Measurements from ENCODE around the gene SYT9.

SYT9 gene

GRCh38 chr11:7251836-7252682, at the start of gene SYT9:
Gene SYT9, plus strand, starts transcription at chr11:7251904. Its CDS starts 283 bp downstream, at chr11:7252187.
- peak in 1 of 2 donors; percentile 6 for DNase-seq (ENCODE audit: low read depth in 2 of 2)

- no peak for DNase-seq (ENCODE audit: low read depth in 2 of 2)
Observed at GRCh38 chr11:7202412-7202811, 49.3 kb upstream of the SYT9 start.

- DNase-seq (ENCODE audit: low read depth in 2 of 2) = no peak
Observed at GRCh38 chr11:7204778-7205177, 46.9 kb upstream of the SYT9 start.

- no peak for DNase-seq (ENCODE audit: low read depth in 2 of 2)
Observed at GRCh38 chr11:7208391-7208790, 43.3 kb upstream of the SYT9 start.

GRCh38 chr11:7219491-7219890, 32.2 kb upstream of the SYT9 start:
- no peak for DNase-seq (ENCODE audit: low read depth in 2 of 2)

- no peak for DNase-seq (ENCODE audit: low read depth in 2 of 2)
Observed at GRCh38 chr11:7220636-7221035, 31.1 kb upstream of the SYT9 start.

- no peak for DNase-seq (ENCODE audit: low read depth in 2 of 2)
Observed at GRCh38 chr11:7222619-7223018, 29.1 kb upstream of the SYT9 start.

- DNase-seq (ENCODE audit: low read depth in 2 of 2) = no peak
Observed at GRCh38 chr11:7239877-7240276, 11.8 kb upstream of the SYT9 start.

GRCh38 chr11:7245341-7245740, 6.4 kb upstream of the SYT9 start:
- no peak for DNase-seq (ENCODE audit: low read depth in 2 of 2)

- no peak for DNase-seq (ENCODE audit: low read depth in 2 of 2)
Observed at GRCh38 chr11:7246179-7246578, 5.5 kb upstream of the SYT9 start.

GRCh38 chr11:7250166-7250565, 1.5 kb upstream of the SYT9 start:
- no peak for DNase-seq (ENCODE audit: low read depth in 2 of 2)

- no peak for DNase-seq (ENCODE audit: low read depth in 2 of 2)
Observed at GRCh38 chr11:7251487-7251835, 243 bp upstream of the SYT9 start.

- DNase-seq (ENCODE audit: low read depth in 2 of 2) = no peak
Observed at GRCh38 chr11:7252683-7253213, 1.0 kb downstream of the SYT9 start.

GRCh38 chr11:7253800-7254199, 2.1 kb downstream of the SYT9 start:
- no peak for DNase-seq (ENCODE audit: low read depth in 2 of 2)

GRCh38 chr11:7254731-7255291, 3.1 kb downstream of the SYT9 start:
- no peak for DNase-seq (ENCODE audit: low read depth in 2 of 2)

- no peak for DNase-seq (ENCODE audit: low read depth in 2 of 2)
Observed at GRCh38 chr11:7256943-7257342, 5.2 kb downstream of the SYT9 start.

- DNase-seq (ENCODE audit: low read depth in 2 of 2) = no peak
Observed at GRCh38 chr11:7257724-7258123, 6.0 kb downstream of the SYT9 start.

GRCh38 chr11:7261578-7261977, 9.9 kb downstream of the SYT9 start:
- DNase-seq (ENCODE audit: low read depth in 2 of 2) = no peak

- no peak for DNase-seq (ENCODE audit: low read depth in 2 of 2)
Observed at GRCh38 chr11:7262672-7263071, 11.0 kb downstream of the SYT9 start.

GRCh38 chr11:7263842-7264241, 12.1 kb downstream of the SYT9 start:
- no peak for DNase-seq (ENCODE audit: low read depth in 2 of 2)

GRCh38 chr11:7268758-7269157, 17.1 kb downstream of the SYT9 start:
- no peak for DNase-seq (ENCODE audit: low read depth in 2 of 2)

GRCh38 chr11:7270233-7270865, 18.6 kb downstream of the SYT9 start:
- DNase-seq (ENCODE audit: low read depth in 2 of 2) = no peak

- no peak for DNase-seq (ENCODE audit: low read depth in 2 of 2)
Observed at GRCh38 chr11:7272373-7272772, 20.7 kb downstream of the SYT9 start.
